Measurements from ENCODE around the gene TM9SF1. TPM values are rescaled to one million over a fixed set of nuclear protein-coding genes. Genes with fewer than 3 reads are reported as not detected.
A peak's percentile ranks its signal among the peaks of the same experiment; 100 is the strongest.

The TM9SF1 gene
- total and polyA plus RNA-seq, 2 of the 13 experiments (the other 11 are each of a cell fraction or from before 2014, with no cell fraction given): 83.2 to 110 TPM

DNA sequence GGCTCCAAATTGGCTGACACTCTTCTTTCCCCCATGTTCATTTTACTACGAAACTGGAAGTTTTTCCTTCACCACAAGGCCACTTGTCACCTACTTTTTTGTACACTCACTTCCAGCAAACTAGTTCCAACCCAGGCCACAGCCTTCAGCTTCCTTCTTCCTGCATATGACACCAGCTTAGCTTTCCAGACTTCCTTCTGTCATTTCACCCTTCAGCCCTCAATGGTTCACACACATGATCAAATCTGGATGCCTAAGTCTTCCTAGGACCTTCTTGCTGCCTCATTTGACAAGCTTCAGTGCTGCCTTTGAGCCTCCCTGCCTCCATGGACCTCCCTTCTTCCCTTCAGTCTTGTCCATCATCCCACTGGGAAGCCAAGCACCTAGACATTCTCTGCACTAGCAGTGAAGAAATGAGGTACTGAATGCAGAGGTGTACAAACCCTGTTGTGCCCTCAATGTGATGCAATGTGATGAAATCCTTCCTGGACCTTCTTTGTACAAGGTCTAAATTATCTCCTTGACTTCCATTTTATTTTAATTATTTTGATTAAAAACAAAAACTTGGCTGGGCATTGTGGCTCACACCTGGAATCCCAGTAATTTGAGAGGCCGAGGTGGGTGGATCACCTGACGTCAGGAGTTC is 27.6 kb downstream of the TM9SF1 start (continued):
- TF ChIP-seq PAF1 (CRISPR knock-in tag; IDR thresholded peaks at IDR 0.05) (0 out of 2 replicates have a peak, but pooled peaks have one; percentile 64), RXRB (CRISPR knock-in tag; IDR thresholded peaks at IDR 0.05; ENCODE audit: borderline replicate concordance) (no peak), CEBPB (IDR thresholded peaks at IDR 0.05; ENCODE audit: borderline replicate concordance, low read depth, low read length) (peak; percentile 88), ZNF441 (CRISPR knock-in tag; IDR thresholded peaks at IDR 0.05; ENCODE audit: borderline replicate concordance) (0 out of 2 replicates have a peak, but pooled peaks have one; percentile 31), POLR2AphosphoS5 (IDR thresholded peaks at IDR 0.05; ENCODE audit: low read depth, low read length) (no peak), ZBTB21 (CRISPR knock-in tag; IDR thresholded peaks at IDR 0.05) (no peak)
- TF ChIP-seq, protein P1, sequence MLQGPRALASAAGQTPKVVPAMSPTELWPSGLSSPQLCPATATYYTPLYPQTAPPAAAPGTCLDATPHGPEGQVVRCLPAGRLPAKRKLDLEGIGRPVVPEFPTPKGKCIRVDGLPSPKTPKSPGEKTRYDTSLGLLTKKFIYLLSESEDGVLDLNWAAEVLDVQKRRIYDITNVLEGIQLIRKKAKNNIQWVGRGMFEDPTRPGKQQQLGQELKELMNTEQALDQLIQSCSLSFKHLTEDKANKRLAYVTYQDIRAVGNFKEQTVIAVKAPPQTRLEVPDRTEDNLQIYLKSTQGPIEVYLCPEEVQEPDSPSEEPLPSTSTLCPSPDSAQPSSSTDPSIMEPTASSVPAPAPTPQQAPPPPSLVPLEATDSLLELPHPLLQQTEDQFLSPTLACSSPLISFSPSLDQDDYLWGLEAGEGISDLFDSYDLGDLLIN (CRISPR knock-in tag; IDR thresholded peaks at IDR 0.05; ENCODE audit: borderline replicate concordance): no peak
- TF ChIP-seq, protein P2, sequence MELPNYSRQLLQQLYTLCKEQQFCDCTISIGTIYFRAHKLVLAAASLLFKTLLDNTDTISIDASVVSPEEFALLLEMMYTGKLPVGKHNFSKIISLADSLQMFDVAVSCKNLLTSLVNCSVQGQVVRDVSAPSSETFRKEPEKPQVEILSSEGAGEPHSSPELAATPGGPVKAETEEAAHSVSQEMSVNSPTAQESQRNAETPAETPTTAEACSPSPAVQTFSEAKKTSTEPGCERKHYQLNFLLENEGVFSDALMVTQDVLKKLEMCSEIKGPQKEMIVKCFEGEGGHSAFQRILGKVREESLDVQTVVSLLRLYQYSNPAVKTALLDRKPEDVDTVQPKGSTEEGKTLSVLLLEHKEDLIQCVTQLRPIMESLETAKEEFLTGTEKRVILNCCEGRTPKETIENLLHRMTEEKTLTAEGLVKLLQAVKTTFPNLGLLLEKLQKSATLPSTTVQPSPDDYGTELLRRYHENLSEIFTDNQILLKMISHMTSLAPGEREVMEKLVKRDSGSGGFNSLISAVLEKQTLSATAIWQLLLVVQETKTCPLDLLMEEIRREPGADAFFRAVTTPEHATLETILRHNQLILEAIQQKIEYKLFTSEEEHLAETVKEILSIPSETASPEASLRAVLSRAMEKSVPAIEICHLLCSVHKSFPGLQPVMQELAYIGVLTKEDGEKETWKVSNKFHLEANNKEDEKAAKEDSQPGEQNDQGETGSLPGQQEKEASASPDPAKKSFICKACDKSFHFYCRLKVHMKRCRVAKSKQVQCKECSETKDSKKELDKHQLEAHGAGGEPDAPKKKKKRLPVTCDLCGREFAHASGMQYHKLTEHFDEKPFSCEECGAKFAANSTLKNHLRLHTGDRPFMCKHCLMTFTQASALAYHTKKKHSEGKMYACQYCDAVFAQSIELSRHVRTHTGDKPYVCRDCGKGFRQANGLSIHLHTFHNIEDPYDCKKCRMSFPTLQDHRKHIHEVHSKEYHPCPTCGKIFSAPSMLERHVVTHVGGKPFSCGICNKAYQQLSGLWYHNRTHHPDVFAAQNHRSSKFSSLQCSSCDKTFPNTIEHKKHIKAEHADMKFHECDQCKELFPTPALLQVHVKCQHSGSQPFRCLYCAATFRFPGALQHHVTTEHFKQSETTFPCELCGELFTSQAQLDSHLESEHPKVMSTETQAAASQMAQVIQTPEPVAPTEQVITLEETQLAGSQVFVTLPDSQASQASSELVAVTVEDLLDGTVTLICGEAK (IDR thresholded peaks at IDR 0.05): no peak
- TF ChIP-seq, protein P2 (CRISPR knock-in tag; IDR thresholded peaks at IDR 0.05): no peak
- TF ChIP-seq, protein P3, sequence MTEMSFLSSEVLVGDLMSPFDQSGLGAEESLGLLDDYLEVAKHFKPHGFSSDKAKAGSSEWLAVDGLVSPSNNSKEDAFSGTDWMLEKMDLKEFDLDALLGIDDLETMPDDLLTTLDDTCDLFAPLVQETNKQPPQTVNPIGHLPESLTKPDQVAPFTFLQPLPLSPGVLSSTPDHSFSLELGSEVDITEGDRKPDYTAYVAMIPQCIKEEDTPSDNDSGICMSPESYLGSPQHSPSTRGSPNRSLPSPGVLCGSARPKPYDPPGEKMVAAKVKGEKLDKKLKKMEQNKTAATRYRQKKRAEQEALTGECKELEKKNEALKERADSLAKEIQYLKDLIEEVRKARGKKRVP (CRISPR knock-in tag; IDR thresholded peaks at IDR 0.05): peak in 1 of 2 experiments; percentile 94; a peak in 2 of 4 replicates
- TF ChIP-seq, protein P4, sequence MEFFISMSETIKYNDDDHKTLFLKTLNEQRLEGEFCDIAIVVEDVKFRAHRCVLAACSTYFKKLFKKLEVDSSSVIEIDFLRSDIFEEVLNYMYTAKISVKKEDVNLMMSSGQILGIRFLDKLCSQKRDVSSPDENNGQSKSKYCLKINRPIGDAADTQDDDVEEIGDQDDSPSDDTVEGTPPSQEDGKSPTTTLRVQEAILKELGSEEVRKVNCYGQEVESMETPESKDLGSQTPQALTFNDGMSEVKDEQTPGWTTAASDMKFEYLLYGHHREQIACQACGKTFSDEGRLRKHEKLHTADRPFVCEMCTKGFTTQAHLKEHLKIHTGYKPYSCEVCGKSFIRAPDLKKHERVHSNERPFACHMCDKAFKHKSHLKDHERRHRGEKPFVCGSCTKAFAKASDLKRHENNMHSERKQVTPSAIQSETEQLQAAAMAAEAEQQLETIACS (CRISPR knock-in tag; IDR thresholded peaks at IDR 0.05): no peak
- TF ChIP-seq, protein P5, sequence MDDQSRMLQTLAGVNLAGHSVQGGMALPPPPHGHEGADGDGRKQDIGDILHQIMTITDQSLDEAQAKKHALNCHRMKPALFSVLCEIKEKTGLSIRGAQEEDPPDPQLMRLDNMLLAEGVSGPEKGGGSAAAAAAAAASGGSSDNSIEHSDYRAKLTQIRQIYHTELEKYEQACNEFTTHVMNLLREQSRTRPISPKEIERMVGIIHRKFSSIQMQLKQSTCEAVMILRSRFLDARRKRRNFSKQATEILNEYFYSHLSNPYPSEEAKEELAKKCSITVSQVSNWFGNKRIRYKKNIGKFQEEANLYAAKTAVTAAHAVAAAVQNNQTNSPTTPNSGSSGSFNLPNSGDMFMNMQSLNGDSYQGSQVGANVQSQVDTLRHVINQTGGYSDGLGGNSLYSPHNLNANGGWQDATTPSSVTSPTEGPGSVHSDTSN (CRISPR knock-in tag; IDR thresholded peaks at IDR 0.05; ENCODE audit: borderline replicate concordance): no peak
